Measurements from ENCODE around the gene CHD9.

The CHD9 gene

GRCh38 chr16:53054670-53055485 is at the start of gene CHD9 (continued):
- TF ChIP-seq GLI4 (tag by site-specific recombination; IDR thresholded peaks at IDR 0.05), result no peak

DNA sequence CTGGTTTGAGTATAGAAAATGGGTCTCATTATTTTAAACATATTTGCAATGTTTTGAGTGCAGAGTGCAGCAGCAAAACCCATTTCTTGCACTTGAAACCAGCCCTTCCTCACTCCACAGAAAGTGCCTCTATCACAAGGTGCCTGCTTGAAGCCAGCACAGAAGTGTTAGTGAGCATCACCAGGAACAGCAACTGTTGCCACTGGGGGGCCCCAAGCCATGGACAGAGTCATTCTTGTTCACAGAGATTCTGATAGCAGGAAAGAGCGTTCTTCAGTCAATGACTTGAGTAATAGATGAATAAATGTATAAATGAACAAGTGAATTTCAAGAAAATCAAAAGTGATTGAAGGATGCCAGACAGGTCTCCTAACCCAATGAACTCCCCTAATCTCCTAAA is 47.7 kb upstream of the CHD9 start:
- no peaks in the 10 kb centered on the region for H3K36me3 ChIP-seq (ENCODE audit: control insufficient read depth in 2 of 2, insufficient read depth in 1 of 2, low read length in 2 of 2)
- TF ChIP-seq ZNF423 (tag by site-specific recombination; IDR thresholded peaks at IDR 0.05) (no peak), ZFHX2 (tag by site-specific recombination; conservative IDR thresholded peaks at IDR 0.05) (no peak)
- no peaks in the 10 kb centered on the region for H3K9me3 ChIP-seq (ENCODE audit: control insufficient read depth, insufficient read depth, low read depth, low read length)
- no peak overlapping the region for H3K4me3 ChIP-seq (ENCODE audit: low read depth, low read length)
- ChIA-PET CTCF (no interaction called here), POLR2A (no interaction called here)
- H3K4me1 ChIP-seq (ENCODE audit: control insufficient read depth, insufficient read depth, low read length), result no peaks in the 10 kb centered on the region
- H3K27ac ChIP-seq (ENCODE audit: extremely low read depth, low read depth, low read length), result no peak overlapping the region

- ChIA-PET CTCF (interaction anchor here (4.6 kb wide), 1 partner anchor 8 kb away, joined by 26 read pairs; no protein-coding TSS in a partner anchor), POLR2A (no interaction called here)
- no peak overlapping the region for H3K4me3 ChIP-seq (ENCODE audit: low read depth, low read length)
- no peaks in the 10 kb centered on the region for H3K36me3 ChIP-seq (ENCODE audit: control insufficient read depth in 2 of 2, insufficient read depth in 1 of 2, low read length in 2 of 2)
- no peaks in the 10 kb centered on the region for H3K4me1 ChIP-seq (ENCODE audit: control insufficient read depth, insufficient read depth, low read length)
- H3K27ac ChIP-seq (ENCODE audit: extremely low read depth, low read depth, low read length), result no peak overlapping the region
- no peak for TF ChIP-seq BCL11B (tag by site-specific recombination; IDR thresholded peaks at IDR 0.05; ENCODE audit: low read depth)
- TF ChIP-seq ZNF600 (tag by site-specific recombination; IDR thresholded peaks at IDR 0.05), result no peak
- no peak for TF ChIP-seq HOXA7 (CRISPR knock-in tag; IDR thresholded peaks at IDR 0.05; ENCODE audit: borderline replicate concordance)
- no peak for TF ChIP-seq ZNF169 (tag by site-specific recombination; IDR thresholded peaks at IDR 0.05)
- no peak for TF ChIP-seq ZFP37 (tag by site-specific recombination; IDR thresholded peaks at IDR 0.05)
- no peak for TF ChIP-seq PBX3 (CRISPR knock-in tag; IDR thresholded peaks at IDR 0.05)
- TF ChIP-seq BCL11A (tag by site-specific recombination; IDR thresholded peaks at IDR 0.05; ENCODE audit: low read depth), result no peak
- no peak for TF ChIP-seq PRDM6 (tag by site-specific recombination; IDR thresholded peaks at IDR 0.05)
- TF ChIP-seq, protein P1, sequence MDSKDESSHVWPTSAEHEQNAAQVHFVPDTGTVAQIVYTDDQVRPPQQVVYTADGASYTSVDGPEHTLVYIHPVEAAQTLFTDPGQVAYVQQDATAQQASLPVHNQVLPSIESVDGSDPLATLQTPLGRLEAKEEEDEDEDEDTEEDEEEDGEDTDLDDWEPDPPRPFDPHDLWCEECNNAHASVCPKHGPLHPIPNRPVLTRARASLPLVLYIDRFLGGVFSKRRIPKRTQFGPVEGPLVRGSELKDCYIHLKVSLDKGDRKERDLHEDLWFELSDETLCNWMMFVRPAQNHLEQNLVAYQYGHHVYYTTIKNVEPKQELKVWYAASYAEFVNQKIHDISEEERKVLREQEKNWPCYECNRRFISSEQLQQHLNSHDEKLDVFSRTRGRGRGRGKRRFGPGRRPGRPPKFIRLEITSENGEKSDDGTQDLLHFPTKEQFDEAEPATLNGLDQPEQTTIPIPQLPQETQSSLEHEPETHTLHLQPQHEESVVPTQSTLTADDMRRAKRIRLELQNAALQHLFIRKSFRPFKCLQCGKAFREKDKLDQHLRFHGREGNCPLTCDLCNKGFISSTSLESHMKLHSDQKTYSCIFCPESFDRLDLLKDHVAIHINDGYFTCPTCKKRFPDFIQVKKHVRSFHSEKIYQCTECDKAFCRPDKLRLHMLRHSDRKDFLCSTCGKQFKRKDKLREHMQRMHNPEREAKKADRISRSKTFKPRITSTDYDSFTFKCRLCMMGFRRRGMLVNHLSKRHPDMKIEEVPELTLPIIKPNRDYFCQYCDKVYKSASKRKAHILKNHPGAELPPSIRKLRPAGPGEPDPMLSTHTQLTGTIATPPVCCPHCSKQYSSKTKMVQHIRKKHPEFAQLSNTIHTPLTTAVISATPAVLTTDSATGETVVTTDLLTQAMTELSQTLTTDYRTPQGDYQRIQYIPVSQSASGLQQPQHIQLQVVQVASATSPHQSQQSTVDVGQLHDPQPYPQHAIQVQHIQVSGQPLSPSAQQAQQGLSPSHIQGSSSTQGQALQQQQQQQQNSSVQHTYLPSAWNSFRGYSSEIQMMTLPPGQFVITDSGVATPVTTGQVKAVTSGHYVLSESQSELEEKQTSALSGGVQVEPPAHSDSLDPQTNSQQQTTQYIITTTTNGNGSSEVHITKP (tag by site-specific recombination; IDR thresholded peaks at IDR 0.05), result no peak
- TF ChIP-seq ZNF280C (tag by site-specific recombination; IDR thresholded peaks at IDR 0.05), result no peak
- no peak for TF ChIP-seq REPIN1 (tag by site-specific recombination; IDR thresholded peaks at IDR 0.05; ENCODE audit: low read depth)
- TF ChIP-seq ZNF747 (tag by site-specific recombination; IDR thresholded peaks at IDR 0.05), result no peak
- TF ChIP-seq AEBP2 (tag by site-specific recombination; IDR thresholded peaks at IDR 0.05; ENCODE audit: borderline replicate concordance), result no peak
- no peak for TF ChIP-seq ZNF133 (tag by site-specific recombination; IDR thresholded peaks at IDR 0.05)
- H3K9me3 ChIP-seq (ENCODE audit: control insufficient read depth, insufficient read depth, low read depth, low read length), result no peaks in the 10 kb centered on the region
Observed at GRCh38 chr16:53014287-53014686, 40.5 kb upstream of the CHD9 start.

Measured in HEK293 (cell line).